Measurements from ENCODE around the gene MYRF. TPM values are rescaled to one million over a fixed set of nuclear protein-coding genes. Genes with fewer than 3 reads are reported as not detected.

MYRF gene
- polyA plus RNA-seq, 1 donor (not counting 4 experiments of a cell fraction or from before 2014, with no cell fraction given): 0.14 TPM

DNA sequence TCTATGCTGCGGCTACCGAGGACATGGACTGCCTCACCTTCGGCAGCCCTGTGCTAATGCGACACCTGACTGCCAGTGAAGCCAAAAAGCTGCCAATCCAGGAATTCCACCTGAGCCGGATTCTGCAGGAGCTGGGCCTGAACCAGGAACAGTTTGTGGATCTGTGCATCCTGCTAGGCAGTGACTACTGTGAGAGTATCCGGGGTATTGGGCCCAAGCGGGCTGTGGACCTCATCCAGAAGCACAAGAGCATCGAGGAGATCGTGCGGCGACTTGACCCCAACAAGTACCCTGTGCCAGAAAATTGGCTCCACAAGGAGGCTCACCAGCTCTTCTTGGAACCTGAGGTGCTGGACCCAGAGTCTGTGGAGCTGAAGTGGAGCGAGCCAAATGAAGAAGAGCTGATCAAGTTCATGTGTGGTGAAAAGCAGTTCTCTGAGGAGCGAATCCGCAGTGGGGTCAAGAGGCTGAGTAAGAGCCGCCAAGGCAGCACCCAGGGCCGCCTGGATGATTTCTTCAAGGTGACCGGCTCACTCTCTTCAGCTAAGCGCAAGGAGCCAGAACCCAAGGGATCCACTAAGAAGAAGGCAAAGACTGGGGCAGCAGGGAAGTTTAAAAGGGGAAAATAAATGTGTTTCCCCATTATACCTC lies 43.6 kb downstream of the MYRF start:
- Histone ChIP-seq H3K27me3 (ENCODE audit: control insufficient read depth, extremely low read depth, insufficient read depth, low read length) (no peaks in the 10 kb centered on the region), H3K27ac (ENCODE audit: control insufficient read depth, insufficient read depth, low read length) (no peak overlapping the region), H3K4me3 (ENCODE audit: control insufficient read depth in 2 of 3, extremely low read depth in 1 of 3, insufficient read depth in 2 of 3, low read depth in 1 of 3, low read length in 3 of 3) (no peak overlapping the region), H3K79me2 (ENCODE audit: control insufficient read depth, insufficient read depth, low read length) (peaks cover 56% of the 10 kb centered on the region), H2AFZ (ENCODE audit: control insufficient read depth, low read length) (no peak overlapping the region), H4K20me1 (ENCODE audit: control insufficient read depth, extremely low read depth, insufficient read depth, low read length) (no peaks in the 10 kb centered on the region), H3K36me3 (ENCODE audit: control insufficient read depth in 2 of 2, extremely low read depth in 1 of 2, insufficient read depth in 2 of 2, low read length in 2 of 2) (peaks cover 5 to 7% of the 10 kb centered on the region in 2 experiments), H3K9ac (ENCODE audit: control insufficient read depth, extremely low read depth, insufficient read depth, low read length) (no peak overlapping the region), H3K4me1 (ENCODE audit: control insufficient read depth, extremely low read depth, insufficient read depth, low read length) (peaks cover 11% of the 10 kb centered on the region), H3K9me3 (ENCODE audit: control insufficient read depth, low read depth, low read length) (no peaks in the 10 kb centered on the region), H3K9me1 (ENCODE audit: control insufficient read depth, extremely low read depth, insufficient read depth, low read length) (no peaks in the 10 kb centered on the region), H3K4me2 (ENCODE audit: control insufficient read depth, extremely low read depth, insufficient read depth, low read depth, low read length) (no peak overlapping the region)
- FAIRE-seq (no peak), DNase-seq (ENCODE audit: low read depth, low spot score) (no peak)
- no peak for TF ChIP-seq EZH2 (IDR thresholded peaks at IDR 0.05; ENCODE audit: low read length)
- dilution Hi-C loops (cut with MboI; ENCODE audit: extremely low pct_ligation_motif_present, low sequenced_read_pairs): no loop called here

DNA sequence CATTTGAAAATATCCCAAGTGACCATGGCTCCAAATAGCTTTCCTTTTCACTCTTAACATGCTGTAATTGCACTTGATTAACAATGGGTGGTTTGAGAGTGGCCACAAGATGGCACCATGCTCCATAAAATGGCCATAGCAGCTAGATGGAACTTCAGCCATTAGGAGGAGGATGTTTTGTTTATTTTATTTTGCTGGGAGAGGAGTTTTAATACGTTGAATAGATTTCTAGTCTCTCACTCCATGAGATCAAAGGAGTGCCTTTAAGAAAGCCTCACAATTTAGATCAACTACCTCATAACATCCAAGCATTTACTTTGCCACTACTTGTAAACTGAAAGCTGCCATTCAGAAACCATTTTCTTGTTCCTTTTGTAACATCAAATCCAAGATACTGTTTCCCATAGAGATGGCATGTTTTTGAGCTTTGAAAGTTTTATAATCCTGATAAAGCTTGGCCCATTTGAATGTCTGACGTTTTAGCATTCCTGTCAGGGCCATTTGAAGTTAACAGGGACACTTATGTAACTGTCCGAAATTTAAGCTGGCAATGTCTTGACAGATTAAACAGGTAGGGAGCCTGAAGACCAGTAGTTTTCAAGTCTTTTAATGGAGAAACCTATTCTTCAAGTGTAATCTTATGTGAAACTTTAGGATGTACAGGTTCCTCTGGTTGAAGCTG lies 45.0 kb downstream of the MYRF start:
- Histone ChIP-seq H3K9ac (ENCODE audit: control insufficient read depth, extremely low read depth, insufficient read depth, low read length) (no peak overlapping the region), H3K4me3 (ENCODE audit: control insufficient read depth in 2 of 3, extremely low read depth in 1 of 3, insufficient read depth in 2 of 3, low read depth in 1 of 3, low read length in 3 of 3) (no peak overlapping the region), H3K27me3 (ENCODE audit: control insufficient read depth, extremely low read depth, insufficient read depth, low read length) (no peaks in the 10 kb centered on the region), H3K9me1 (ENCODE audit: control insufficient read depth, extremely low read depth, insufficient read depth, low read length) (peaks cover under 1% of the 10 kb centered on the region), H3K4me1 (ENCODE audit: control insufficient read depth, extremely low read depth, insufficient read depth, low read length) (peaks cover 5% of the 10 kb centered on the region), H4K20me1 (ENCODE audit: control insufficient read depth, extremely low read depth, insufficient read depth, low read length) (no peaks in the 10 kb centered on the region), H3K4me2 (ENCODE audit: control insufficient read depth, extremely low read depth, insufficient read depth, low read depth, low read length) (no peak overlapping the region), H3K27ac (ENCODE audit: control insufficient read depth, insufficient read depth, low read length) (no peak overlapping the region), H3K36me3 (ENCODE audit: control insufficient read depth in 2 of 2, extremely low read depth in 1 of 2, insufficient read depth in 2 of 2, low read length in 2 of 2) (peaks cover 7 to 9% of the 10 kb centered on the region in 2 experiments), H3K79me2 (ENCODE audit: control insufficient read depth, insufficient read depth, low read length) (peaks cover 44% of the 10 kb centered on the region), H3K9me3 (ENCODE audit: control insufficient read depth, low read depth, low read length) (no peaks in the 10 kb centered on the region), H2AFZ (ENCODE audit: control insufficient read depth, low read length) (no peak overlapping the region)
- FAIRE-seq: no peak
- dilution Hi-C loops (cut with MboI; ENCODE audit: extremely low pct_ligation_motif_present, low sequenced_read_pairs): no loop called here
- no peak for TF ChIP-seq EZH2 (IDR thresholded peaks at IDR 0.05; ENCODE audit: low read length)
- TF ChIP-seq, protein P1, sequence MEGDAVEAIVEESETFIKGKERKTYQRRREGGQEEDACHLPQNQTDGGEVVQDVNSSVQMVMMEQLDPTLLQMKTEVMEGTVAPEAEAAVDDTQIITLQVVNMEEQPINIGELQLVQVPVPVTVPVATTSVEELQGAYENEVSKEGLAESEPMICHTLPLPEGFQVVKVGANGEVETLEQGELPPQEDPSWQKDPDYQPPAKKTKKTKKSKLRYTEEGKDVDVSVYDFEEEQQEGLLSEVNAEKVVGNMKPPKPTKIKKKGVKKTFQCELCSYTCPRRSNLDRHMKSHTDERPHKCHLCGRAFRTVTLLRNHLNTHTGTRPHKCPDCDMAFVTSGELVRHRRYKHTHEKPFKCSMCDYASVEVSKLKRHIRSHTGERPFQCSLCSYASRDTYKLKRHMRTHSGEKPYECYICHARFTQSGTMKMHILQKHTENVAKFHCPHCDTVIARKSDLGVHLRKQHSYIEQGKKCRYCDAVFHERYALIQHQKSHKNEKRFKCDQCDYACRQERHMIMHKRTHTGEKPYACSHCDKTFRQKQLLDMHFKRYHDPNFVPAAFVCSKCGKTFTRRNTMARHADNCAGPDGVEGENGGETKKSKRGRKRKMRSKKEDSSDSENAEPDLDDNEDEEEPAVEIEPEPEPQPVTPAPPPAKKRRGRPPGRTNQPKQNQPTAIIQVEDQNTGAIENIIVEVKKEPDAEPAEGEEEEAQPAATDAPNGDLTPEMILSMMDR (optimal IDR thresholded peaks at IDR 0.05 in 1 of 3, IDR thresholded peaks at IDR 0.05 in 1 of 3, conservative IDR thresholded peaks at IDR 0.05 in 1 of 3; ENCODE audit: extremely low read depth in 1 of 3, insufficient read depth in 2 of 3, low read length in 3 of 3): peak; percentile 65 to 88 (median 85)
- no peak for DNase-seq (ENCODE audit: low read depth, low spot score)

Measured in keratinocyte (primary cell).